Activated CD8-positive, alpha-beta memory T cell treated with anti-CD3 and anti-CD28 coated beads, Interleukin-2, amount 50 U/mL, for 4 hours (primary cell): ENCODE data around the gene CYRIA.

ENCODE experiments used
- DNase-seq: peaks from one replicate; pipeline ENCODE4 v3.0.0-alpha.2; 2020

CYRIA gene

DNA sequence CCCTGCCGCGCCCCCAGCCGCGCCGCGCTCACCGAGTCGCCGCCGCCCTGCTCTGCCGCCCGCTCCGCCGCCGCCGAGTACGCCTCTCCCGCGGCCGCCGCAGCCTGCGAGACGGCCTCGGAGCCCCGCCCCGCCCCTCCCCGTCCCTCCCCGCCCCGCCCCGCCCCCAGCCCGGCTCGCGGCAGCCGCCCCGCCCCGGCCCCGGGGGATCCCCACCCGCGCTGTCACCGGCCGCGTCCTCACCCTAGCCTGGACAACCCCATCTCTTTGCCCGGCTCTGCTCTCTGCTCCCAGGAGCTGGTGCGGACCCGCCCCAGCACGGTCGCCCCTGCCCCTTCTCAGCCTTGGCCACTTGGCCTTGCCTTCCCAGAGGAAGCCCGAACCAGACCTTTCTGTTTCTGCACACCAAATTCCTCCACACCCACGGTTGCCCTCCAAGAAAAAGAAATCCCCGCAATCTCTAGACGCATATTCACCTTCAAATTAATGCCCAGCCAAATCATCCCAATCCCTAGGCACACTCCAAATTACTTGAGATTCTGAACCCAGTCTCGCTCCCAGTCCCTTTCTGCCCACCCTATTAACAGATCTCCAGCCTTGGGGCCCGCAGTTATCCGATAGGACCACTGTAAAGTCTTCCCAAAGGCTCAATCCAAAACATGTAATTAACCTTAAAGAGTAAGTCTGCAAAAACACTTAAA, at the start of gene CYRIA:
Gene CYRIA (minus strand): TSS at position 87 of the 701 bp plus-strand sequence. CDS start 77,715 bp downstream, outside the sequence.
- DNase-seq, result peak; percentile 40

- no peak for DNase-seq
Observed at GRCh38 chr2:16713011-16713423, 47.4 kb upstream of the CYRIA start.

- no peak for DNase-seq
Observed at GRCh38 chr2:16709769-16710168, 44.1 kb upstream of the CYRIA start.

DNA sequence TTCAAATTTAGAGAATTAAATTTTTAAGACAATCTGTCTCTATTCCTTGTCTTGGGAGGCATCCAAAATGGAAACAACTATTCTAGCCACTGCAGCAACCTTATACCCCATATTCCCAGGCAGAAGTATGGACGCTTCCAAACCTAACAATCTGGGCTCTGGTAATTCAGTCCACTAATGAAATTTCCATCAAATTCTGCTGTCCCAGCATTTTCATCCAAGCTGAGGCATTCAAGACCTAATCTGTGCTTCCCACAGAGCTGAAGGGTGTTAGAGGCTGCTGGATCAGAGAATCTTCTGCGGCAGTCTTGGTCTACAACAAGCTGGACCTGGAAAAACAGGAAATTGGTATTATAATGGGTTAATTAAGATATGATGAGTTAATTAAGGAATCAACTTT, 42.5 kb upstream of the CYRIA start:
- no peak for DNase-seq

- DNase-seq, result no peak
Observed at GRCh38 chr2:16707014-16707623, 41.5 kb upstream of the CYRIA start.

GRCh38 chr2:16700551-16701259, 35.1 kb upstream of the CYRIA start:
- no peak for DNase-seq

- no peak for DNase-seq
Observed at GRCh38 chr2:16693854-16694253, 28.2 kb upstream of the CYRIA start.

- DNase-seq, result no peak
Observed at GRCh38 chr2:16691261-16691660, 25.6 kb upstream of the CYRIA start.

DNA sequence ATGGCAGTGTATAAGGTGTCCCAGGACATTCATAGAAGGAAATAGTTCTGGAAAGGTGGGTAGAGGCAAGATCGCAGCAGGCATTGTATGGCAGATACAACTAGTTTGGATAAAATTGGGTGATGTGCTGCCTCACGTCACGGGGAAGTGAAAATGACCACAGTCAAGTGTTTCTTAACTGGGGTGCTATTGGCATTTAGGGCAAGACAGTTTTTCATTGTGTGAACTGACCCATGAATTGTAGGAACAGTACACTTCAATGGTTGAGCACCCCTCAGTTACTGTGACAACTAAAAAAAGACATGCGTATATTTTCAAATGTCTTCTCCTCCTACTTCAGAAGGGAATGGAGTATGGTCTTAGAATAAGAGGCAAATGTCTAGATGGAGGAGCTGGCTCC, 22.3 kb upstream of the CYRIA start:
- no peak for DNase-seq

GRCh38 chr2:16687222-16687621, 21.6 kb upstream of the CYRIA start:
- DNase-seq, result no peak

GRCh38 chr2:16686641-16687040, 21.0 kb upstream of the CYRIA start:
- DNase-seq, result no peak

DNA sequence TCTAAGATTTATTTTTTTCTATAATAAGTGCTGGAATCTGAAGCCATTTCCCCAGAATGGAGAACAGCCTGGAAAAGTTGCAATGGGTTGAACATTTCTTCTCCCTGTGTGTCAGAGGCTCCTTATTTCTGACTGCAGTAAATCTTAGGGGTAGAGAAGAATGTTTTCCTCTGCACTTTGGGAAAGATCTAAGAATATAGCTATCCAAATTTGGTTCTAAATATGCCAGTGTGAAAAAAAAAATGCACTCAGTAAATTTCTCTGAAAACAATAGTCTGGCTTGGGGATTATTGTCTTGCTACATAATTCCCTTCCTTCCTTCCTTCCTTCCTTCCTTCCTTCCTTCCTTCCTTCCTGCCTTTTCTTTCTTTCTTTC, 19.7 kb upstream of the CYRIA start:
- DNase-seq, result no peak

DNA sequence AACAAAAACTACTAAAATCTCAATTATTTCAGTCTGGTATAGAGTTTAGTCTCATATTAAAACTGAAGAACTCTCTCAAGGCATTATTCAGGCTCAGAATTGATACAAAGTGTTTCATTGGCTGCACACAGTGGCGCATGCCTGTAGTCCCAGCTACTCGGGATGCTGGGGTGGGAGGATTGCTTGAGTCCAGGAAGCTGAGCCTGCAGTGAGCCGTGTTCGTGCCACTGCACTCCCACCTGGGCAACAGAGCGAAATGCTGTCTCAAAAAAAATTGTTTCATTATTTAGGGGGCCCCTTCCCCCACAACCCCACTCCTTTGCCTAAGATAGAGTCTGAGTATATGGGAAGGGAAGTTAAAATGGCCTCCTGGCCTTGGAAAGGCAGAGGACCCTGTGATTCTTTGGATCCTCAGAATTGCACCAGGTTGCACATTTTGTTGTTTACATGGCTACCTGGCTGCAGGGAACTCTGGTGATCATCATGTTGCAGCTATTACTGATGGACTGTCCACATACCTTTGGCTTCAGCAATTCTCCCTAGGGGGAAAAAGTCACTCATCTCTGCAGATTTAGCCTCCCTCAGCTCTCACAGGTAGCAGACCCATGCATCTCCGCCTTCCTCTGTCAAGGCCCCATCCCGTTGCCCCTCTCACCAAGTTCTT, 19.2 kb upstream of the CYRIA start:
- no peak for DNase-seq

DNA sequence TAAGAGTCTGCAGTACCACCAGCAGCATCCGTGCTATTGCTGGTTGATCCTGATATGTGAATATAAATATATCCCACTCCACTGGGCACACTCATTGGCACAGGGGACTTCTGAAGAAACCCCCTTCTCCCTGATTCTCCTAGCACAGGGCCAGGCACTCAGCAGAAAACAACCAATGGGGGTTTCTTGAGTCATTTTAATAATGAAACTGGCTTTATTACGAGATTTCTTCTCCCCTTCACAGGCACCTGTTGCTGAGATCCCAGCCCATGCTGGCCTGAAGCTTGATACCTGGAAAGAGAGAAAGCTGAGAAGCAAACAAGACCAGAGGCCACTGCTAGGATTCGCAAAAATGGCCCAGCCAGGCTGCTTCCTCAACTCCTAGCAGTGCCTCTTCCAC, 17.9 kb upstream of the CYRIA start:
- no peak for DNase-seq

- no peak for DNase-seq
Observed at GRCh38 chr2:16682431-16683118, 16.9 kb upstream of the CYRIA start.

GRCh38 chr2:16680781-16681180, 15.1 kb upstream of the CYRIA start:
- no peak for DNase-seq

- no peak for DNase-seq
Observed at GRCh38 chr2:16680304-16680703, 14.7 kb upstream of the CYRIA start.

- DNase-seq, result no peak
Observed at GRCh38 chr2:16678964-16679363, 13.3 kb upstream of the CYRIA start.

DNA sequence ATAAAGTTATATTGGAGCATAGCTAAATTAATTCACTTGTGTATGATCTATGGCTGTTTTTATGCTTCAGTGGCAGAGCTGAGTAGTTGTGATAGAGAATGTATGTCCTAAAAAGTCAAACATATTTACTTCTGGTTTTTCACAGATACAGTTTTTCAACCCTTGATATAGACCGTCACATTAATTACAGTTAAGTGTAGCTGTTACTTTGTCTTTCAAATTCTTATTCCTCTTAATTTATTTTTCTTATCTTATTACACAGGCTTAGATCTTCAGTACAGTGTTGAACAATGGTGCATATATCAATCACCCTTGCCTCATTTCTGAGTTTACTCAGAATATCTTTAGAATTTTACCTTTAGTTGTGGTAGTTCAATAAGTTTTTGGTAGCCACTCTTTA, 12.2 kb upstream of the CYRIA start:
- DNase-seq, result no peak

GRCh38 chr2:16675781-16676180, 10.1 kb upstream of the CYRIA start:
- DNase-seq, result no peak

DNA sequence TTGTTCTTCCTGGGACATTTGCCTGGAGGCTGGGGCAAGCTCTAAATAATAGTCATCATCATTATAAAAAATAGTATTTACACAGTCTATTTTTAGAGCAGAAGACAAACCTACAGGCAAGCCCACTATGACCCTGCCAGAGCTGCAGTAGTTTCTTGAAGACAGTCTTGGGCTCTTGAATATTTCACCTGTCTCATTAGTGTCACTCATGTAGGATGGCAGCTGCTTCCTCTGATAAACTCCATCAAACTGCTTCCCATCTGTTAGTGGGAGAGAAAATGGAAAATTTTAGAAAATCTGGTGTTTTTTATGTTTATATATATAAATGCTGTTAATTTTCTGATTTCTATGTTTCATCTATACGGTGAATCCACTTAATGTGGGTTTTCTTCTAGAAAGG, 8.5 kb upstream of the CYRIA start:
- DNase-seq, result no peak

DNA sequence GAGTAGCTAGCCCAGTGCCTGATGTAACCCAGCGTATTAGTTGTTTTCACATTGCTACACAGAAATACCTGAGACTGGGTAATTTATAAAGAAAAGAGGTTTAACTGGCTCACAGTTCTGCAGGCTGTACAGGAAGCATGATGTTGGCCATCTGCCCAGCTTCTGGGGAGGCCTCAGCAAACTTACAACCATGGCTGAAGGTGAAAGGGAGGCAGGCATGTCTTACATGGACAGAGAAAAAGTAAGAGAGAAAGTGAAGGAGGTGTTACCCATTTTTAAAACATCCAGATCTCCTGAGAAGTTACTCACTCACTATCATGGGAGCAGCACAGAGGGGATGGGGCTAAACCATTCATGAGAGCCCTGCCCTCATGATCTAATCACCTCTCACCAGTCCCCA, 6.1 kb upstream of the CYRIA start:
- DNase-seq, result no peak

- DNase-seq, result no peak
Observed at GRCh38 chr2:16669388-16669787, 3.8 kb upstream of the CYRIA start.
